SK-MEL-5 (cell line): ENCODE measurements around the gene SDCCAG8. TPM values are rescaled to one million over a fixed set of nuclear protein-coding genes. Genes with fewer than 3 reads are reported as not detected.

Experiments
- DNase-seq: peaks from one replicate; pipeline ENCODE4 v3.0.0-alpha.2; 2016; ENCODE audit warnings: low read depth, low spot score
- in situ Hi-C: cut with HindIII; loops from 2 replicates; pipeline ENCODE4 v1.10.0; 2016; ENCODE audit warnings: low sequenced_read_pairs, high pct_unique_total_duplicates, low pct_unique_long_range_greater_than_20kb
- total RNA-seq: library from RNA; depleted of rRNA; stranded (reverse); fragments of >200 nt; shearing (Covaris generic); gene quantifications from 2 replicates; pipeline ENCODE4 v1.2.3, GENCODE V29; 2014

SDCCAG8 gene
- total RNA-seq, 1 experiment from 2014 or later: 30.4 TPM

DNA sequence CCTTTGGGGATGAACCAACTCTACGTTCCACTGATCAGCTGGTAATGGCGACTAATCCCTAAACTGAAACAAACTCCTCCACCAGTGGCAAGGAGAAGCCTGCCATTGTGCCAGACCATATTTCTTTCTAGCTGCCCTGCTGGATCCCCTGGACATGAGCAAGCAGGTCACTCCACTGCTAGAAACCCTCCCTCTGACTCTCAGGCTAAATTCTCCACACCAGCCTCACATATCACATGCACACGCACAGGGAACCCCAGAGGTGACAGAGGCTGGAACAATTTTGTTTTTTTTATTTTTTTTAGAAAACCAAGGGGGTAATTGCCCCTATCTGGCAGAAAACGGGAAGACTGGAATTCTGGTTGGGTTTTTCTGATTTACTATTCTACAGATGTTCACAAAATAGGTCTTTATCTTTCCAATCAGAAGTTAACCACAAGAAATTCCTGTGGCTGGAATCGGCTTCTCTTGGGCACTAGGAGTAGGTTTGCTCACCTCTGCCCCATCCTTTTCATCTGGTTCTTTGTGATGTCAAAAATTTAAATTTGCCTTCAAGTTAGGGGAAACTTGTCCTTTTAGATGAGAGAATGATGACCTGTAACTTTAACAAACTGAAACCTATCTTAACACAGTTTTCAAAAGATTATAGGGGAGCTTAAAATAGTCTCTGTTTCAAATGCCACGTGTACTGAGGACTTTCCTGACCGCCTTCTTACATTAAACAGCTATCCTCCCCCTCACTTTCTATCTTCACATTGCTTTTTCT is 258.1 kb downstream of the SDCCAG8 start:
- DNase-seq: no peak
- in situ Hi-C loops: no loop called here

DNA sequence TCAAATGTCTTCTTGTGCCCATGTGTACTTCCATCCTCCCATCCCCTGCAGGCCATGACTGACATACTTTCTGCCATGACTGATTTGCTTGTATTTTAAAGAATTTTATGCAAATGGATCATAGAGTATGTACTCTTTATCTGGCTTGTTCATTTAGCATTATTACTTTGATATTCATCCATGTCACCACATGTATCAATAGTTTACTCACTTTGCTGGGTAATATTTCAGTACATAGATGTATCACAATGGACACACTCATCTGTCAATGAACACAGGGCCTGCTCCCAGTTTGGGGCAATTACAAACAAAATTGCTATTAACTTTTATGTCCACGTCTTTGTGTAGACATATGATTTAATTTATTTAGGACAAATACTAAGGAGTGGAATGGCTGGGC is 259.1 kb downstream of the SDCCAG8 start:
- DNase-seq: no peak
- in situ Hi-C loops: no loop called here

DNA sequence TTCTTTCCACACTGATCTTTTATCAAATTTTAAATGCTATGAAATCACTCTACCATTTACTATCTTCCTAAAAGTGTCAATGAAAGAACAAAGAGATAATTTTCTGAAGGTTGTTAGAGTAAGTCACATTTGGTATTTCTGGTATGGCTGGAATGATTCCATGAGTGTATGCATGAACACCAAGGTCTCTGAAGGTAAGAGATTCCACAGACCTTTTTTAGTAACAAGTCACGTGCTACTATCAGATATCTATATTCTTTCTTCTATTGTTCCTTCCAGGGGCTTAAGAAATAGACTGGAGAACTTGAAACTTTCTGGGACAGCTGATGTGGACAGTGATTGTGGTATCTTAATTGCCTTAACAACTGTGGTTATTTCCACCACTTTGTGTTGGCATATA is 265.0 kb downstream of the SDCCAG8 start:
- in situ Hi-C loops: no loop called here
- no peak for DNase-seq

DNA sequence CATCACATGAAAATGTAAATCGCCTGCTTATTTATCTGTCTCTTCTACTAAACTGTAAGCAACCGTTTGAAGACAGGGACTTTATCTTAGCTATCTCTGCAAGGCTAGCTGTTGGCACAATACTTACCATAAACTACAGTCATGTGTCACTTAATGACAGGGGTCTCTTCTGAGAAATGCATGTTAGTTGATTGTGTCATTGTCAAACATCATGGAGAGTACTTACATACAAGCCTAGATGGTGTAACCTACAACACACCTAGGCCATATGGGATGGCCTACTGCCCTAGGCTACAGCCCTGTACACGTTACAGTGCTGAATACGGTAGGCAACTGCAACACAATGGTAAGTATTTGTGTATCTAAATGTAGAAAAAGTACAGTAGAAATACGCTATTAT is 267.9 kb downstream of the SDCCAG8 start:
- in situ Hi-C loops: no loop called here
- no peak for DNase-seq

DNA sequence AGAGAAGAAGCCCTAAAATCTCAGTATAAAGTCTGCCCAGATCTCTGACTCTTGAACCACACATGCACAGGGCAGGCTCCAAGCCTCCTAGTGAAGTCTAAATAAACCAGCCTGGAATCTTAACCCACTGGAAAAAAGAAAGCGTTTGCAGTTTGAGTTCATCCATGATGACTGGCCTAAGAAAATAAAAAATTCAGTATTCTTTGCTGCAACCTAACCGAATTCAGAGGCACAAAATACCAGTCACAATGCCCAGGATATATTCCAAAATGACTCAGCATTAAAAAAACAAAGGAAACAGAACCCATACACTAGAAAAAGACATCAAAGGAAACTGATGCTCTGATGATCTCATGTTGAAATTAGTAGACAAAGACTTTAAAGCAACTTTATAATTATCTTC is 269.2 kb downstream of the SDCCAG8 start:
- in situ Hi-C loops: no loop called here
- DNase-seq: no peak

DNA sequence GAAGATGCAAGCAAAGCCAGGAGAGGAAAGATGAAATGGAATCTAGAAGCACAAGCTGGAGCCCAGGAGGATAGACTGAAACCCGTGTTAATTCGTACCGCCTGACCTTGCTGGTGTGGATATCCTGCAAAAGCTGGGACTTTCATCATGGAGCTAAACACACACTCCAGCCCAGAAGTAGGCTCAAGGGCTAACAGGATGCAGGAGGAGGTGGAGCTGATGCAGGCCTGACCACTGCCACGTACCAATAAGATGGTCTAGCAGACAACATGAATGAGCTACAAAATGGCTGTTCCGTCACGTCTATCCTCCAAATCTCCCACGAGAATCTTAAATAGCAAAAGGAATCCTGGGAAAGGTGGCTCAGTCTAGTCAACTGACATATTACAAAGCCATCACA is 270.3 kb downstream of the SDCCAG8 start:
- DNase-seq: peak; percentile 20
- in situ Hi-C loops: no loop called here

DNA sequence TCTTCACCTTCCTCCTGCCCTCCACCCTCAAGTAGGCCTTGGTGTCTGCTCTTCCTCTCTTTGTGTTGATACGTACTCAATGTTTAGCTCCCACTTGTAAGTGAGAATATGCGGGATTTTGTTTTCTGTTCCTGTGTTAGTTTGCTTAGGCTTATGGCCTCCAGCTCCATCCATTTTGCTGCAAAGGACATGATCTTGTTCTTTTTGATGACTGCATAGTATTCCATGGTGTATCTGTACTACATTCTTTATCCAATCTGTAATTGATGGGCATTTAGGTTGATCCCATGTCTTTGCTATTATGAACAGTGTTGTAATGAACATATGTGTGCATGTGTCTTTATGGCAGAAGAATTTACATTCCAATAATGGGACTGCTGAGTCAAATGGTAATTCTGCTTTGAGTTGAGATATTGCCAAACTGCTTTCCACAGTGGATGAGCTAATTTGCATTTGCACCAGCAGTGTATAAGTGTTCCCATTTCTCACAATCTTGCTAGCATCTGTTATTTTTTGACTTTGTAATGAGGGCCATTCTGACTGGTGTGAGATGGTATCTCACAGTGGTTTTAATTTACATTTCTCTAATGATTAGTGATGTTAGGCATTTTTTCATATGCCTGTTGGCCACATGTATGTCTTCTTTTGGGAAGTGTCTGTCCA is 272.7 kb downstream of the SDCCAG8 start:
- DNase-seq: no peak
- in situ Hi-C loops: no loop called here

DNA sequence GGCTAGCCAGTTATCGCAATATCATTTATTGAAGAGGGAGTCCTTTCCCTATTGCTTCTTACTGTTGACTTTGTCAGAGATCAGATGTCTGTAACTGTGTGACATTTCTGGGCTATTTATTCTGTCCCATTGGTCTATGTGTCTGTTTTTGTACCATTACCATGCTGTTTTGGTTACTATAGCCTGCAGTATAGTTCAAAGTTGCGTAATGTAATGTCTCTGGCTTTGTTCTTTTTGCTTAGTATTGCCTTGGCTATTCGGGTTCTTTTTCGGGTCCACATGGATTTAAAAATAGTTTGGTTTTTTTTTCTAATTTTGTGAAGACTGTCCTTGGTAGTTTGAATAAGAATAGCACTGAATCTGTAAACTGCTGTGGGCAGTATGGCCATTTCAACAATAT is 273.7 kb downstream of the SDCCAG8 start:
- in situ Hi-C loops: no loop called here
- no peak for DNase-seq

DNA sequence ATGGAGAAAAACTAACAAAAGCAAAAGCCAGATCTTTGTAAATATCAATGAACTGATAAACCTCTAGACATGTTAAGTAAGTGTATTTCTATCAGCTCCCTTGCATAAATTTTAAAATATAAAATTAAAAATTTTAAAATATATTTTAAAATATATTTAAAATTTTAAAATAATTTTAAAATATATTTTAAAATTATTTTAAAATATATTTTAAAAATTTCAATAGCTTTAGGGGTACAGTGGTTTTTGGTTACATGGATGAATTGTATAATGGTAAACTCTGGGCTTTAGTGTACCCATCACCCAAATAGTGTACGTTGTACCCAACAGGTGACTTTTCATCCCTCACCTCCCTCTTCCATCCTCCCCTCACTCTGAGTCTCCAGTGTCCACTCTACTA is 279.2 kb downstream of the SDCCAG8 start:
- no peak for DNase-seq
- in situ Hi-C loops: no loop called here

DNA sequence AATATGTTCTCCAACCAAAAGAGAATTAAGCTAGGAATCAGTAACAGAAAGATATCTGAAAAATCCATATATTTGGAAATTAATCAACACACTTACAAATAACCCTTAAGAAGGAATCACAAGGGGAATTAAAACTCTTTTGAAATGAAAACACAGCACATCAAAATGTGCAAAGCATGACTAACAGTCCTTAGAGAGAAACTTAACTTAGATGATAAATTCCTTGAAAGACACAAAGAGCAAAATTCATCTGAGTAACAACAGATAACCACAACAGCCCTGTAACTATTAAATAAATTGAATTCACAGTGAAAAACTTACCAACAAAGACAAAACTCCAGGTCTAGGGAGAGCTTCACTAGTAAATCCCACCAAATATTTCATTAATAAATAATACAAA is 283.8 kb downstream of the SDCCAG8 start:
- DNase-seq: no peak
- in situ Hi-C loops: no loop called here

DNA sequence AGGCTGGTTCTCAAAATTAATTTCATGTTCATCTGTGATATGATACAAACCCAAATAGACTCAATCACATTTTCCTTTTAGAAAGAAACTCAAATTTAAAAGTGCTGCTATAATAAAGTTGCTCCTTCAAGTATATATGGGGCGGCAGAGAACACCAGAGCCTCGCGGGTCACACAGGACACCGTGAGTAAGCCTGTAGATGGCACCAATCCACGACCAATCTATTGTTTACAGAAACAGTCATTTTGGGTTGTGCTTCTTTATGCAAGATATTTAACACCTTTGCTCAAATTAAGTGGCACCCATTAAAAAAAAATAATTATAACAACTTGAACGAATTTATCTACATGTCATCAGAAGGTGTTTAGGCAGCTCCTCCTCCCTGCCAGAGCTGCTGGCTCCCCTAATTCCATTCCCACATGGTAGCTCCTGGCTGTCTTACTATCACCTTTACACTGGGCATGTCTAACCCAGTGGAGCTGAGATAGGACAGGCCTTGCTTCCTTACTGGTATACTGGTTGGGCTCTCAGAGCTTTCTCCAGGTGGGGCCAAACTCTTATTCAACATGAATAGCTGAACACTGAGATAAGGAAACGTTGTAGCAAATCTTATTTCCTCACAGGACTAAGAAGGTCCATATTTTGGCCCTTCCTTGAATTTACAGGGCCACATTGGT is 287.0 kb downstream of the SDCCAG8 start:
- in situ Hi-C loops: no loop called here
- no peak for DNase-seq

DNA sequence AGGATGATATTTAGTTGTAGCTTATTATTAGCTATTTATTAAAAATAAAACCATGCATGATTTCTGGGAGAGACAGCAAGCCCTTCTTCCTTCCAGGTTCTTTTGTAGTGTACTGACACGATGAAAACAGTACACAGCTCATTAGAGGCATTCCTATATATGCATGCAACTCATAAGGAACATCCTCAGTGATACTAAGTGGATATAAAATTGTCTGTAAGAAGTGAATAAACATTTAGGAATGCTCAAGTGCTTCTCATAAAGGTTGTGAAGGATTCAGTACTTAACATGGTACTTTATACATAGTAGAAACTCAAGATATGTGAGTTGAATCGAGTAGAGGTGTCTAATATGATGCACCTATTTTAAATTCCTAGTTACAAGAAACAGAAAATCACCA is 287.7 kb downstream of the SDCCAG8 start:
- in situ Hi-C loops: no loop called here

DNA sequence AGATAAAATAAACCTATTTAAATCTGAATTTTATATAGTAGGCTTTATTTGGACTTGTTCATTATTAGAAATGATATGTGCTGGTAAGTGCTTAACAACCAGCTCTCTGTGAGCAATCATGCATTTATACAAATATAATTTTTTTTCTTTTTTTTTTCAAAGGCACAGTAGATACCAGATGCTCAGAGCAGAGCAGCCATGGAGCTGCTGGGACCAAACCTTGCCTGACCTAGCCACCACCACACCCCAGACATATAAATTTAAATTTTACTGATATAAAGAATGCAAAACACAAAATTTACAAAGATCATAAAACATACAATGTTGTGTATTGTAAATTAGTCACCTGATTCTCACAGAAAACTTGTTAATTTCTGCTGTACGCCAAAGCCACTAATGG is 290.6 kb downstream of the SDCCAG8 start:
- no peak for DNase-seq
- in situ Hi-C loops: no loop called here

More for the DNA sequence above, 287.7 kb downstream of the SDCCAG8 start:
- DNase-seq: no peak

DNA sequence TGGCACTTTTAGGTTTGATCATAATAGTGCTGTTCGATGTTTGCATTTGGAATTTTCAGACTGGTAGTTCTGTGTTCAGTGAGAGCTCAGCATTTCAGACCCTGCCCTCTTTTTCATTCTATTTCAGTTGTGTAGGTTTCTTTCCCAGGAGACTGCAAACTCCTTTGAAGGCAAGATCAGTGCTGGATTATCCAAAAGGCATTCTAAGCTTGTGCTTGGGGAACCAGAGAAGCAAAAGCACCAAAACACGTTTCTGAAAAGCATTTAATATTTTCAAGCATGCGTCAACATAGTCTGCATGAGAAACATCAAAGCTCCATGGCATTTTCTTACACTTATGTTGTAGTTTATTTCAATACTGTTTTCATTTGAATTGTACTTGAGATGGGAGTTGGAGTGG is 292.1 kb downstream of the SDCCAG8 start:
- in situ Hi-C loops: no loop called here
- DNase-seq: no peak

DNA sequence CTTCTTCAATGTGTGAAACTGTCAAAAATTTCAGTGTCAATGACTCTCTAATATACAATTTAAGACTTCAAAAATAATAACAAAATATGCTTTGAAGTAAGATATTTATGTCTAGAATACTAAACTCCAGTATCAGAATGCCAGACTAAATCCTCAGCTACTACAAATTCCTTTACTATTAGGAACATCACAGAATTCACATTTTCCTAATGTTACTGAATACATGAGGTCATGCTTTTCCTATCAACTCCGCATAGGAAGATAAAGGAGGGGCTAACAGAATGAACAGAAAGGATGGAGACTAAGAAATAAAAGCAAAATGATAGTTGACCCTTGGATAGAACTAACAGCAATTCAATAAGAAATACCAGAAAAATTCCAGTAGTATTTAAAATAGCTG is 292.7 kb downstream of the SDCCAG8 start:
- DNase-seq: no peak
- in situ Hi-C loops: no loop called here

DNA sequence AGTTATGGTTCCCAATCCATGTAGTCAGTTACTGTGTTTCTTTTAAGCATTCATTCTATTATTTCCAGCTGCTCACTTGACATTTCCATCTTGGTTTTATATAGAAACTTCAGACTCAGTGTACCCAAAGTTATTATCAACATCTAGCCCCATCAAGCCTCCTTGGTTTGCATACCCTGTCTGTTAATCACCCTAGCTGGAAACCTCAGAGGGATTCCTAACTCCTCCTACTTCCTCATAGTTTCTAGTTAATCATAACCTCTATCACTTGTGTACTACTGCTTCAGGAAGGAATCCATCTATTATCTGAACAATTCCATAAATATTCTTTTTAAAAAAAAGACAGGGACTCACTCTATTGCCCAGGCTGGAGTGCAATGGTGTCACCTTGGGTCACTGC is 293.3 kb downstream of the SDCCAG8 start:
- DNase-seq: no peak
- in situ Hi-C loops: no loop called here
